Keratinocyte (primary cell): ENCODE measurements around the gene ZNF787.

Source experiments
- CTCF ChIP-seq, 3 experiments: IDR thresholded peaks in 1 of 3; conservative IDR thresholded peaks in 1 of 3; optimal IDR thresholded peaks in 1 of 3; 2 replicates in 2 of 3; 3 replicates in 1 of 3; pipeline versions ENCODE3 to v1.5.1; 2011; ENCODE audit warnings: low read length in 3 of 3, mild to moderate bottlenecking in 3 of 3, moderate library complexity in 2 of 3, control low read depth in 1 of 3, inconsistent platforms in 1 of 3; ENCODE audit not compliant: insufficient read depth in 2 of 3; ENCODE audit errors: extremely low read depth in 1 of 3
- EZH2 ChIP-seq: IDR thresholded peaks from one replicate; pipeline ENCODE4 v1.6.1; 2012; ENCODE audit warnings: inconsistent platforms, mild to moderate bottlenecking, low read length, moderate library complexity

GRCh38 chr19:56098731-56099568 lies 22.1 kb downstream of the ZNF787 start:
- TF ChIP-seq CTCF (optimal IDR thresholded peaks at IDR 0.05 in 1 of 3, IDR thresholded peaks at IDR 0.05 in 1 of 3, conservative IDR thresholded peaks at IDR 0.05 in 1 of 3; ENCODE audit: extremely low read depth in 1 of 3, insufficient read depth in 2 of 3, low read length in 3 of 3) (no peak), EZH2 (no peak)
